BLaER1 (cell line): ENCODE data around the gene CHD2.

Experiments
- H3K27ac ChIP-seq: shearing (Covaris generic); formaldehyde crosslinking; 2 replicates; pipeline ENCODE4 v1.8.1; 2022
- H3K27me3 ChIP-seq: shearing (Covaris generic); formaldehyde crosslinking; 2 replicates; pipeline ENCODE4 v1.8.1; 2022
- H3K36me3 ChIP-seq: shearing (Covaris generic); formaldehyde crosslinking; 2 replicates; pipeline ENCODE4 v1.8.1; 2022
- H3K4me1 ChIP-seq: shearing (Covaris generic); formaldehyde crosslinking; 2 replicates; pipeline ENCODE4 v1.8.1; 2022
- H3K4me2 ChIP-seq: shearing (Covaris generic); formaldehyde crosslinking; 2 replicates; pipeline ENCODE4 v1.8.1; 2022
- H3K4me3 ChIP-seq: shearing (Covaris generic); formaldehyde crosslinking; 2 replicates; pipeline ENCODE4 v1.8.1; 2022
- H3K9ac ChIP-seq: shearing (Covaris generic); formaldehyde crosslinking; 2 replicates; pipeline ENCODE4 v1.8.1; 2022
- H3K9me3 ChIP-seq: shearing (Covaris generic); formaldehyde crosslinking; 2 replicates; pipeline ENCODE4 v1.8.1; 2022
- H4K20me1 ChIP-seq: shearing (Covaris generic); formaldehyde crosslinking; 2 replicates; pipeline ENCODE4 v1.8.1; 2022
- Cebpa-rat ChIP-seq: shearing (Covaris generic); IDR thresholded peaks from 2 replicates; pipeline ENCODE4 v1.8.1; 2022

CHD2 gene

DNA sequence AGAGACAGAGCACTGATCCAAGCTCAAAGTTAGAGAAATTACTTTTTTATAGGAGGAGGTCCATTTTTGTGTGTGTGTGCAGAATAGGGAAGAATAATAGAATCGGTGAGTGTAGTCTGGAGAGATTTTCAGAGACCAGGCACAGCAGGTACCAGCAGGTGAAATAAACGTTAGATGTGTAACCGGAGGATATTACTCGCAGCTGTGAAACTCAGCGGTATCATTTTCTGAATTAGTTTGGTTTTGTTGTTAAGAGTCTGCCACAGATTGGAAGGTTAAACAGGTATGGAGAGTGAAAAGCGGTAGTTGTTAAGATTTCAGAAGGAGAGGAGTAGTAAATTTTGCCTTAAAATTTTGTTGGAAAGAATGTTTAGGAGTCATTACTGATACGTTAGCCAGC lies 119.0 kb downstream of the CHD2 start:
- no peaks in the 10 kb centered on the region for H3K9me3 ChIP-seq
- peaks cover 39% of the 10 kb centered on the region for H4K20me1 ChIP-seq
- no peak overlapping the region for H3K4me2 ChIP-seq
- H3K27me3 ChIP-seq, result no peaks in the 10 kb centered on the region
- H3K4me3 ChIP-seq, result no peak overlapping the region
- no peaks in the 10 kb centered on the region for H3K4me1 ChIP-seq
- no peak overlapping the region for H3K9ac ChIP-seq
- peaks cover 100% of the 10 kb centered on the region for H3K36me3 ChIP-seq
- no peak for TF ChIP-seq Cebpa-rat
- no peak overlapping the region for H3K27ac ChIP-seq

DNA sequence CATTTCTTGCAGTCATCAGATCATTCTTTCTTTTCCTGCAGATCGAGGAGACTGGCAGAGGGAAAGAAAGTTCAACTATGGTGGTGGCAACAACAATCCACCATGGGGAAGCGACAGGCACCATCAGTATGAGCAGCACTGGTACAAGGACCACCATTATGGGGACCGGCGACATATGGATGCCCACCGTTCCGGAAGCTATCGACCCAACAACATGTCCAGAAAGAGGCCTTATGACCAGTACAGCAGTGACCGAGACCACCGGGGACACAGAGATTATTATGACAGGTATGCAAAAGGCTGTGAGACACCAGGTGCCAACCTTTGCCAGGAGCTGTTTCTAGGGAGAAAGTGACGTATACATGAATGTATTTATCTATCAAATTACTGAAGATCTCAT lies 119.8 kb downstream of the CHD2 start:
- H3K9me3 ChIP-seq, result no peaks in the 10 kb centered on the region
- peaks cover 100% of the 10 kb centered on the region for H3K36me3 ChIP-seq
- H3K4me1 ChIP-seq, result peaks cover 8% of the 10 kb centered on the region
- H3K9ac ChIP-seq, result no peak overlapping the region
- no peak overlapping the region for H3K4me2 ChIP-seq
- TF ChIP-seq Cebpa-rat, result no peak
- peaks cover 43% of the 10 kb centered on the region for H4K20me1 ChIP-seq
- H3K27ac ChIP-seq, result no peak overlapping the region
- no peaks in the 10 kb centered on the region for H3K27me3 ChIP-seq
- H3K4me3 ChIP-seq, result no peak overlapping the region

GRCh38 chr15:93020976-93021772 lies 121.0 kb downstream of the CHD2 start:
- no peaks in the 10 kb centered on the region for H3K27me3 ChIP-seq
- TF ChIP-seq Cebpa-rat, result no peak
- H3K36me3 ChIP-seq, result peaks cover 100% of the 10 kb centered on the region
- H3K9me3 ChIP-seq, result no peaks in the 10 kb centered on the region
- no peak overlapping the region for H3K4me3 ChIP-seq
- H3K27ac ChIP-seq, result no peak overlapping the region
- H4K20me1 ChIP-seq, result peaks cover 54% of the 10 kb centered on the region
- H3K4me1 ChIP-seq, result peaks cover 20% of the 10 kb centered on the region
- H3K4me2 ChIP-seq, result no peak overlapping the region
- H3K9ac ChIP-seq, result no peak overlapping the region

DNA sequence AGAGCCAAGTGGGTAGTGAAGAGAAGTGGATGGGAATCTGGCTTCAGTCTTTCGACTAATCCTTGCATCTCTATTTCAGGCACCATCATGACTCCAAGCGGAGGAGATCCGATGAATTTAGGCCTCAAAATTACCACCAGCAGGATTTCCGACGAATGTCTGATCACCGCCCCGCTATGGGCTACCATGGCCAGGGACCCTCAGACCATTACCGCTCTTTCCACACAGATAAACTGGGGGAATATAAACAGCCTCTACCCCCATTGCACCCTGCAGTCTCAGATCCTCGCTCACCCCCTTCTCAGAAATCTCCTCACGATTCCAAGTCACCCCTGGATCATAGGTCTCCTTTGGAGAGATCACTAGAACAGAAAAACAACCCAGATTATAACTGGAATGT lies 124.2 kb downstream of the CHD2 start:
- no peak for TF ChIP-seq Cebpa-rat
- Histone ChIP-seq H3K27ac (no peak overlapping the region), H3K36me3 (peaks cover 95% of the 10 kb centered on the region)

GRCh38 chr15:93024716-93025624 lies 124.8 kb downstream of the CHD2 start:
- Histone ChIP-seq H3K27me3 (no peaks in the 10 kb centered on the region), H3K9ac (no peak overlapping the region; the same call in 1 of the 2 replicates), H3K4me2 (peak overlapping the region; percentile 40), H3K27ac (0 out of 2 replicates have a peak overlapping the region, but pooled peaks have one; percentile 29), H3K9me3 (no peaks in the 10 kb centered on the region), H3K4me3 (no peak overlapping the region), H4K20me1 (peaks cover 84% of the 10 kb centered on the region), H3K4me1 (peaks cover 55% of the 10 kb centered on the region), H3K36me3 (peaks cover 89% of the 10 kb centered on the region)
- no peak for TF ChIP-seq Cebpa-rat

More for the DNA sequence above, 124.2 kb downstream of the CHD2 start:
- no peak overlapping the region for H3K9ac ChIP-seq
- peaks cover 48% of the 10 kb centered on the region for H3K4me1 ChIP-seq
- H3K4me3 ChIP-seq, result no peak overlapping the region
- H3K4me2 ChIP-seq, result peak overlapping the region; percentile 40; the same call in 1 of the 2 replicates
- H4K20me1 ChIP-seq, result peaks cover 84% of the 10 kb centered on the region
- no peaks in the 10 kb centered on the region for H3K27me3 ChIP-seq
- no peaks in the 10 kb centered on the region for H3K9me3 ChIP-seq

- peak overlapping the region; percentile 40 for H3K4me2 ChIP-seq
- peaks cover 81% of the 10 kb centered on the region for H4K20me1 ChIP-seq
- TF ChIP-seq Cebpa-rat, result no peak
- 0 out of 2 replicates have a peak overlapping the region, but pooled peaks have one; percentile 29 for H3K27ac ChIP-seq
- H3K27me3 ChIP-seq, result no peaks in the 10 kb centered on the region
- H3K9ac ChIP-seq, result no peak overlapping the region; the same call in 1 of the 2 replicates
- no peak overlapping the region for H3K4me3 ChIP-seq
- peaks cover 82% of the 10 kb centered on the region for H3K36me3 ChIP-seq
- H3K9me3 ChIP-seq, result no peaks in the 10 kb centered on the region
- peaks cover 61% of the 10 kb centered on the region for H3K4me1 ChIP-seq
These were observed 125.5 kb downstream of the CHD2 start for GRCh38 chr15:93025625-93025982.

DNA sequence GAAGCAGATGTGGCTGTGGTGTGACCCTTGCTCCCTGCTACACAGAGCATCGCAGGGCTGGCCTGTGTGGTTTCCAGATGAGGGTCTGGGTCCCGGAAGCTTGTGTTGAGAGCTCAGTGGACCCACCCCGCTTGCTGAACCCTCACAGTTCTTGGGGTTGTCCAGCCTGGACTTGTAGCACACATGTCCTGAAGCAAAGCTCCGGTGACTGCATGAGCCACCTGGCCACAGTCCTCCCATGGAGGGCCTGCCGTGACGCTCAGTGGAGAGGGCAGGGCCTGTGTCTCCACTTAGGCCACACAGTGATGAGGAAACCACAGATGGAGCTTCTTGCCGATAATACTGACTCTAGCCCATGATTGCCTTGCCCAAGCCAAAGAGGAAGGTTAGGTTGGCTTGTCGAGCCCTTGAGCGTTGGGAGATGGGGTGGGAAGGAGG lies 126.3 kb downstream of the CHD2 start:
- Histone ChIP-seq H3K9ac (no peak overlapping the region), H3K4me2 (no peak overlapping the region), H3K9me3 (no peaks in the 10 kb centered on the region), H3K27me3 (no peaks in the 10 kb centered on the region), H3K27ac (no peak overlapping the region), H3K4me3 (no peak overlapping the region), H4K20me1 (peaks cover 73% of the 10 kb centered on the region), H3K36me3 (peaks cover 74% of the 10 kb centered on the region), H3K4me1 (peaks cover 69% of the 10 kb centered on the region)
- TF ChIP-seq Cebpa-rat, result no peak

- Histone ChIP-seq H3K4me3 (no peak overlapping the region), H3K27ac (no peak overlapping the region), H3K27me3 (no peaks in the 10 kb centered on the region), H3K4me1 (peaks cover 70% of the 10 kb centered on the region), H3K9ac (peak overlapping the region; percentile 36; the same call in 1 of the 2 replicates), H4K20me1 (peaks cover 63% of the 10 kb centered on the region), H3K9me3 (no peaks in the 10 kb centered on the region), H3K36me3 (peaks cover 64% of the 10 kb centered on the region), H3K4me2 (no peak overlapping the region)
- no peak for TF ChIP-seq Cebpa-rat
These were observed 127.3 kb downstream of the CHD2 start for GRCh38 chr15:93027413-93027812.

GRCh38 chr15:93028111-93028631 lies 128.0 kb downstream of the CHD2 start:
- H3K9me3 ChIP-seq, result no peaks in the 10 kb centered on the region
- TF ChIP-seq Cebpa-rat, result no peak
- H3K4me3 ChIP-seq, result no peak overlapping the region
- 0 out of 2 replicates have a peak overlapping the region, but pooled peaks have one; percentile 4 for H3K9ac ChIP-seq
- H3K4me1 ChIP-seq, result peaks cover 75% of the 10 kb centered on the region
- H3K27me3 ChIP-seq, result no peaks in the 10 kb centered on the region
- H3K27ac ChIP-seq, result peak overlapping the region; percentile 53
- peaks cover 56% of the 10 kb centered on the region for H4K20me1 ChIP-seq
- H3K4me2 ChIP-seq, result no peak overlapping the region
- peaks cover 57% of the 10 kb centered on the region for H3K36me3 ChIP-seq
